Prostate gland (tissue), 2 donors: ENCODE measurements around the gene SIRT5. TPM values are rescaled to one million over a fixed set of nuclear protein-coding genes. Genes with fewer than 3 reads are reported as not detected.
A peak's percentile ranks its signal among the peaks of the same experiment; 100 is the strongest.

Source experiments
- DNase-seq: peaks from one replicate; pipeline ENCODE4 v3.0.0-alpha.2; 2019; ENCODE audit warnings: low spot score
- H3K27ac ChIP-seq, 2 donors: fragments of 200-600 bp; sonication (generic); 2 replicates each; pipeline ENCODE4 v1.5.1; 2017 to 2019
- H3K27me3 ChIP-seq: fragments of 200-600 bp; sonication (generic); replicated peaks from 2 replicates; pipeline ENCODE4 v1.5.1; 2019; ENCODE audit not compliant: insufficient read depth
- H3K36me3 ChIP-seq, 2 donors: fragments of 200-600 bp; sonication (generic); 1 replicate in 1 of 2; 2 replicates in 1 of 2; pipeline versions ENCODE4 v1.5.1 to v1.8.1; 2017 to 2019
- H3K4me1 ChIP-seq: fragments of 200-600 bp; sonication (generic); replicated peaks from 2 replicates; pipeline ENCODE4 v1.5.1; 2019
- H3K4me3 ChIP-seq, 2 donors: fragments of 200-600 bp; sonication (generic); 2 replicates each; pipeline ENCODE4 v1.5.1; 2017 to 2019
- H3K9me3 ChIP-seq: fragments of 200-600 bp; sonication (generic); 2 replicates; pipeline ENCODE4 v1.5.1; 2017
- CTCF ChIP-seq, 4 experiments: fragments of 200-600 bp in 2 of 4; fragments of 450-650 bp in 2 of 4; sonication (generic) in 2 of 4; IDR thresholded peaks; 1 replicate in 3 of 4; 2 replicates in 1 of 4; pipeline ENCODE4 v1.5.1; 2016 to 2019; ENCODE audit warnings: antibody characterized with exemption in 4 of 4, mild to moderate bottlenecking in 2 of 4, moderate library complexity in 2 of 4
- POLR2A ChIP-seq: fragments of 450-650 bp; IDR thresholded peaks from one replicate; pipeline ENCODE4 v1.6.1; 2016; ENCODE audit warnings: antibody characterized with exemption, mild to moderate bottlenecking
- POLR2AphosphoS5 ChIP-seq: sonication (generic); formaldehyde crosslinking; IDR thresholded peaks from one replicate; pipeline ENCODE4 v1.6.1; 2017; ENCODE audit warnings: antibody characterized with exemption
- WGBS: methylation state at CpG from one replicate; pipeline ENCODE4 v1.1.5; 2018; 5-methylcytosine and 5-hydroxymethylcytosine counted together
- intact Hi-C: fragments of 100-400 bp; cut with DNase I; formaldehyde crosslinking; loops from one replicate; pipeline ENCODE4 v1.14.2; 2022
- total RNA-seq, 2 donors: library from RNA; depleted of rRNA; stranded (reverse); fragments of >200 nt; gene quantifications; one replicate each; pipeline ENCODE4 v1.1.0, GENCODE V29; 2016

The SIRT5 gene
- total RNA-seq, result 10 to 100 TPM in 1 of 2 donors, 1 to 10 TPM in 1; 9.1 to 11.5 TPM

GRCh38 chr6:13574571-13575376 lies at the start of gene SIRT5:
TSS of gene SIRT5 (plus strand) at chr6:13574601. CDS start at chr6:13584111, 9,510 bp downstream.
- H3K9me3 ChIP-seq, result no peaks in the 10 kb centered on the region
- H3K4me1 ChIP-seq, result no peaks in the 10 kb centered on the region
- H3K36me3 ChIP-seq, result no peaks in the 10 kb centered on the region
- peak; percentile 79 for TF ChIP-seq POLR2A
- peak; percentile 72 for TF ChIP-seq POLR2AphosphoS5
- no peak for TF ChIP-seq CTCF (IDR thresholded peaks at IDR 0.05)
- peak; percentile 71 for DNase-seq
- peak within 1 kb of the TSS; percentile 97 to 98 for H3K27ac ChIP-seq
- WGBS, result under 1% methylated on average over 51 of the region's 52 CpGs
- no peaks in the 10 kb centered on the region for H3K27me3 ChIP-seq
- intact Hi-C loops, result loop anchor here (5.0 kb wide), 1 partner anchor 87 kb away; the partner anchor contains the start of gene GFOD1
- peak within 1 kb of the TSS; percentile 93 for H3K4me3 ChIP-seq

- Histone ChIP-seq H3K27me3 (no peaks in the 10 kb centered on the region), H3K4me3 (no peak overlapping the region), H3K27ac (no peak overlapping the region), H3K9me3 (no peaks in the 10 kb centered on the region), H3K36me3 (no peaks in the 10 kb centered on the region), H3K4me1 (no peaks in the 10 kb centered on the region)
- intact Hi-C loops, result no loop called here
- WGBS, result 85% methylated on average over 12 of the region's 12 CpGs
- TF ChIP-seq POLR2A (no peak), CTCF (IDR thresholded peaks at IDR 0.05) (no peak), POLR2AphosphoS5 (no peak)
- peak; percentile 17 for DNase-seq
These were observed 49.4 kb upstream of the SIRT5 start for GRCh38 chr6:13524801-13525508.

GRCh38 chr6:13526357-13526726 lies 48.1 kb upstream of the SIRT5 start:
- H3K36me3 ChIP-seq, result no peaks in the 10 kb centered on the region
- no peaks in the 10 kb centered on the region for H3K4me1 ChIP-seq
- WGBS, result 66% methylated on average over 1 of the region's 1 CpG
- H3K4me3 ChIP-seq, result no peak overlapping the region
- no peak for TF ChIP-seq CTCF (IDR thresholded peaks at IDR 0.05)
- no peak for TF ChIP-seq POLR2A
- TF ChIP-seq POLR2AphosphoS5, result no peak
- intact Hi-C loops, result no loop called here
- H3K27ac ChIP-seq, result no peak overlapping the region
- no peaks in the 10 kb centered on the region for H3K27me3 ChIP-seq
- no peaks in the 10 kb centered on the region for H3K9me3 ChIP-seq
- DNase-seq, result no peak

- intact Hi-C loops, result no loop called here
- TF ChIP-seq POLR2A (no peak), CTCF (IDR thresholded peaks at IDR 0.05) (no peak), POLR2AphosphoS5 (no peak)
- no peaks in the 10 kb centered on the region for H3K4me1 ChIP-seq
- no peaks in the 10 kb centered on the region for H3K27me3 ChIP-seq
- H3K9me3 ChIP-seq, result no peaks in the 10 kb centered on the region
- H3K36me3 ChIP-seq, result no peaks in the 10 kb centered on the region
- no peak for DNase-seq
- H3K27ac ChIP-seq, result no peak overlapping the region
- WGBS, result 78% methylated on average over 17 of the region's 17 CpGs
- H3K4me3 ChIP-seq, result no peak overlapping the region
These were observed 47.4 kb upstream of the SIRT5 start for GRCh38 chr6:13526727-13527670.
